Neural progenitor cell (in vitro differentiated cells): ENCODE data around the gene KCNIP1. TPM values are rescaled to one million over a fixed set of nuclear protein-coding genes. Genes with fewer than 3 reads are reported as not detected.

Experiments
- DNase-seq: peaks from one replicate; pipeline ENCODE4 v3.0.0-alpha.2; 2016; ENCODE audit warnings: low spot score
- H2AFZ ChIP-seq: fragments of 200-600 bp; sonication (generic); replicated peaks from 2 replicates; pipeline ENCODE4 v1.6.1; 2016; ENCODE audit warnings: antibody characterized with exemption
- H3F3A ChIP-seq: fragments of 200-600 bp; sonication (generic); 2 replicates; pipeline ENCODE4 v1.6.1; 2016; ENCODE audit warnings: antibody characterized with exemption, low read depth
- H3K27ac ChIP-seq: fragments of 200-600 bp; sonication (generic); 2 replicates; pipeline ENCODE4 v1.5.1; 2016; ENCODE audit warnings: mild to moderate bottlenecking
- H3K27me3 ChIP-seq: fragments of 200-600 bp; sonication (generic); 2 replicates; pipeline ENCODE4 v1.6.1; 2016; ENCODE audit warnings: mild to moderate bottlenecking, moderate library complexity
- H3K36me3 ChIP-seq: fragments of 200-600 bp; sonication (generic); 2 replicates; pipeline ENCODE4 v1.5.1; 2016
- H3K4me1 ChIP-seq: fragments of 200-600 bp; sonication (generic); 2 replicates; pipeline ENCODE4 v1.6.1; 2016; ENCODE audit warnings: mixed run types
- H3K4me2 ChIP-seq: fragments of 200-600 bp; sonication (generic); 2 replicates; pipeline ENCODE4 v1.6.1; 2016
- H3K4me3 ChIP-seq: fragments of 200-600 bp; sonication (generic); 2 replicates; pipeline ENCODE4 v1.5.1; 2016
- H3K79me2 ChIP-seq: fragments of 200-600 bp; sonication (generic); 2 replicates; pipeline ENCODE4 v1.6.1; 2016; ENCODE audit warnings: low read depth
- H3K9ac ChIP-seq: fragments of 200-600 bp; sonication (generic); 2 replicates; pipeline ENCODE4 v1.6.1; 2016
- H3K9me3 ChIP-seq: fragments of 200-600 bp; sonication (generic); 2 replicates; pipeline ENCODE4 v1.5.1; 2016; ENCODE audit warnings: low read depth
- H4K20me1 ChIP-seq: fragments of 200-600 bp; sonication (generic); 2 replicates; pipeline ENCODE4 v1.6.1; 2016; ENCODE audit warnings: low read depth
- H3K27ac Mint-ChIP-seq: 3 replicates; pipeline ENCODE4 v1.8.0; 2021; ENCODE audit warnings: mixed read lengths
- H3K27me3 Mint-ChIP-seq: 2 replicates; pipeline ENCODE4 v1.8.0; 2022; ENCODE audit warnings: low read depth, mild to moderate bottlenecking, inconsistent platforms, moderate library complexity, mixed read lengths; ENCODE audit not compliant: insufficient read depth
- H3K36me3 Mint-ChIP-seq: 3 replicates; pipeline ENCODE4 v1.8.0; 2021; ENCODE audit warnings: mixed read lengths
- H3K4me1 Mint-ChIP-seq: 3 replicates; pipeline ENCODE4 v1.8.0; 2021; ENCODE audit warnings: mixed read lengths
- H3K4me3 Mint-ChIP-seq: 3 replicates; pipeline ENCODE4 v1.8.0; 2021; ENCODE audit warnings: mild to moderate bottlenecking, moderate library complexity, mixed read lengths
- H3K9me3 Mint-ChIP-seq: 3 replicates; pipeline ENCODE4 v1.8.0; 2020; ENCODE audit warnings: mixed read lengths
- EZH2 ChIP-seq: fragments of 200-600 bp; sonication (generic); IDR thresholded peaks from 2 replicates; pipeline ENCODE4 v1.6.1; 2017; ENCODE audit warnings: antibody characterized with exemption, mild to moderate bottlenecking, moderate library complexity
- EZH2phosphoT487 ChIP-seq: fragments of 200-600 bp; sonication (generic); IDR thresholded peaks from 2 replicates; pipeline ENCODE4 v1.6.1; 2017; ENCODE audit warnings: antibody characterized with exemption
- total RNA-seq: library from RNA; depleted of rRNA; stranded (reverse); fragments of >200 nt; gene quantifications from 2 replicates; pipeline ENCODE4 v1.2.3, GENCODE V29; 2015; ENCODE audit warnings: low replicate concordance
- TF ChIP-seq, protein P1 (sequence below): fragments of 200-600 bp; sonication (generic); IDR thresholded peaks from 2 replicates; pipeline ENCODE4 v1.5.1; 2017; ENCODE audit warnings: antibody characterized with exemption, mild to moderate bottlenecking

The KCNIP1 gene
- total RNA-seq, 1 donor from 2014 or later, result 2.8 TPM

GRCh38 chr5:170562166-170562874 is 58.5 kb downstream of the KCNIP1 start:
- no peaks in the 10 kb centered on the region for H3K36me3 Mint-ChIP-seq
- Histone ChIP-seq H3K79me2 (no peaks in the 10 kb centered on the region), H3K4me2 (no peak overlapping the region), H3K36me3 (no peaks in the 10 kb centered on the region), H3K27me3 (no peaks in the 10 kb centered on the region), H4K20me1 (no peaks in the 10 kb centered on the region), H3K27ac (no peak overlapping the region), H3K9ac (no peak overlapping the region), H3F3A (no peaks in the 10 kb centered on the region), H3K9me3 (no peaks in the 10 kb centered on the region), H2AFZ (no peak overlapping the region), H3K4me3 (no peak overlapping the region), H3K4me1 (no peaks in the 10 kb centered on the region)
- TF ChIP-seq, protein P1, sequence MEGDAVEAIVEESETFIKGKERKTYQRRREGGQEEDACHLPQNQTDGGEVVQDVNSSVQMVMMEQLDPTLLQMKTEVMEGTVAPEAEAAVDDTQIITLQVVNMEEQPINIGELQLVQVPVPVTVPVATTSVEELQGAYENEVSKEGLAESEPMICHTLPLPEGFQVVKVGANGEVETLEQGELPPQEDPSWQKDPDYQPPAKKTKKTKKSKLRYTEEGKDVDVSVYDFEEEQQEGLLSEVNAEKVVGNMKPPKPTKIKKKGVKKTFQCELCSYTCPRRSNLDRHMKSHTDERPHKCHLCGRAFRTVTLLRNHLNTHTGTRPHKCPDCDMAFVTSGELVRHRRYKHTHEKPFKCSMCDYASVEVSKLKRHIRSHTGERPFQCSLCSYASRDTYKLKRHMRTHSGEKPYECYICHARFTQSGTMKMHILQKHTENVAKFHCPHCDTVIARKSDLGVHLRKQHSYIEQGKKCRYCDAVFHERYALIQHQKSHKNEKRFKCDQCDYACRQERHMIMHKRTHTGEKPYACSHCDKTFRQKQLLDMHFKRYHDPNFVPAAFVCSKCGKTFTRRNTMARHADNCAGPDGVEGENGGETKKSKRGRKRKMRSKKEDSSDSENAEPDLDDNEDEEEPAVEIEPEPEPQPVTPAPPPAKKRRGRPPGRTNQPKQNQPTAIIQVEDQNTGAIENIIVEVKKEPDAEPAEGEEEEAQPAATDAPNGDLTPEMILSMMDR, result no peak
- peak overlapping the region; percentile 15 for H3K27ac Mint-ChIP-seq
- H3K9me3 Mint-ChIP-seq, result no peaks in the 10 kb centered on the region
- H3K4me1 Mint-ChIP-seq, result peaks cover 46% of the 10 kb centered on the region
- no peak for DNase-seq
- peaks cover 2% of the 10 kb centered on the region for H3K27me3 Mint-ChIP-seq
- H3K4me3 Mint-ChIP-seq, result no peak overlapping the region

- Mint-ChIP-seq H3K27me3 (peaks cover 2% of the 10 kb centered on the region), H3K4me1 (peaks cover 46% of the 10 kb centered on the region), H3K4me3 (no peak overlapping the region), H3K36me3 (no peaks in the 10 kb centered on the region), H3K9me3 (no peaks in the 10 kb centered on the region), H3K27ac (no peak overlapping the region)
- Histone ChIP-seq H3F3A (no peaks in the 10 kb centered on the region), H3K4me1 (no peaks in the 10 kb centered on the region), H3K9ac (no peak overlapping the region), H3K4me3 (no peak overlapping the region), H3K27ac (no peak overlapping the region), H3K9me3 (no peaks in the 10 kb centered on the region), H3K4me2 (no peak overlapping the region), H3K79me2 (no peaks in the 10 kb centered on the region), H4K20me1 (no peaks in the 10 kb centered on the region), H3K27me3 (no peaks in the 10 kb centered on the region), H3K36me3 (no peaks in the 10 kb centered on the region), H2AFZ (no peak overlapping the region)
- DNase-seq, result no peak
- TF ChIP-seq, protein P1, result no peak
- no peak for TF ChIP-seq EZH2phosphoT487
- TF ChIP-seq EZH2, result no peak
Measured at GRCh38 chr5:170562875-170563228, 59.0 kb downstream of the KCNIP1 start.

- Mint-ChIP-seq H3K4me1 (peaks cover 42% of the 10 kb centered on the region), H3K36me3 (no peaks in the 10 kb centered on the region), H3K9me3 (no peaks in the 10 kb centered on the region), H3K27ac (no peak overlapping the region), H3K4me3 (no peak overlapping the region), H3K27me3 (peaks cover 2% of the 10 kb centered on the region)
- Histone ChIP-seq H3K4me3 (no peak overlapping the region), H3K4me1 (no peaks in the 10 kb centered on the region), H4K20me1 (no peaks in the 10 kb centered on the region), H3K27ac (no peak overlapping the region), H2AFZ (no peak overlapping the region), H3K27me3 (no peaks in the 10 kb centered on the region), H3K9me3 (no peaks in the 10 kb centered on the region), H3K4me2 (no peak overlapping the region), H3K36me3 (no peaks in the 10 kb centered on the region), H3K79me2 (no peaks in the 10 kb centered on the region), H3K9ac (no peak overlapping the region), H3F3A (no peaks in the 10 kb centered on the region)
- TF ChIP-seq, protein P1, result no peak
- no peak for TF ChIP-seq EZH2
- no peak for TF ChIP-seq EZH2phosphoT487
- DNase-seq, result no peak
Measured at GRCh38 chr5:170563824-170564567, 60.2 kb downstream of the KCNIP1 start.
